ENCODE measurements around the gene PRR14L. TPM values are rescaled to one million over a fixed set of nuclear protein-coding genes. Genes with fewer than 3 reads are reported as not detected.
"Not testable (repeated sequence)": the region's sequence is repeated elsewhere in the genome, so short reads cannot be mapped to it uniquely, and the experiment has no call there.

Gene PRR14L
- total RNA-seq, result 10 to 100 TPM; 11.2 to 22.8 (median 17.0) TPM
- long read RNA-seq, partial matches to known transcripts, result 1 of 1 reads
- long read RNA-seq, other reads (novel, unspliced or antisense), result 0 of 1 reads

GRCh38 chr22:31749636-31750364 lies at the start of gene PRR14L:
TSS of gene PRR14L (minus strand) at chr22:31750132. CDS start at chr22:31738860, 11,272 bp downstream.
- TF ChIP-seq, protein P1, sequence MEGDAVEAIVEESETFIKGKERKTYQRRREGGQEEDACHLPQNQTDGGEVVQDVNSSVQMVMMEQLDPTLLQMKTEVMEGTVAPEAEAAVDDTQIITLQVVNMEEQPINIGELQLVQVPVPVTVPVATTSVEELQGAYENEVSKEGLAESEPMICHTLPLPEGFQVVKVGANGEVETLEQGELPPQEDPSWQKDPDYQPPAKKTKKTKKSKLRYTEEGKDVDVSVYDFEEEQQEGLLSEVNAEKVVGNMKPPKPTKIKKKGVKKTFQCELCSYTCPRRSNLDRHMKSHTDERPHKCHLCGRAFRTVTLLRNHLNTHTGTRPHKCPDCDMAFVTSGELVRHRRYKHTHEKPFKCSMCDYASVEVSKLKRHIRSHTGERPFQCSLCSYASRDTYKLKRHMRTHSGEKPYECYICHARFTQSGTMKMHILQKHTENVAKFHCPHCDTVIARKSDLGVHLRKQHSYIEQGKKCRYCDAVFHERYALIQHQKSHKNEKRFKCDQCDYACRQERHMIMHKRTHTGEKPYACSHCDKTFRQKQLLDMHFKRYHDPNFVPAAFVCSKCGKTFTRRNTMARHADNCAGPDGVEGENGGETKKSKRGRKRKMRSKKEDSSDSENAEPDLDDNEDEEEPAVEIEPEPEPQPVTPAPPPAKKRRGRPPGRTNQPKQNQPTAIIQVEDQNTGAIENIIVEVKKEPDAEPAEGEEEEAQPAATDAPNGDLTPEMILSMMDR (IDR thresholded peaks at IDR 0.05), result no peak
- TF ChIP-seq POLR2A (IDR thresholded peaks at IDR 0.05), result peak; percentile 93
- no peaks in the 10 kb centered on the region for H3K27me3 ChIP-seq
- peak within 1 kb of the TSS; percentile 86 to 100 (median 94) for H3K4me3 ChIP-seq
- 0% methylated on average over 18 of the region's 62 CpGs for WGBS (ENCODE audit: insufficient coverage, low coverage, low lambda C conversion rate, missing lambda C conversion rate)
- peaks cover 0 to 5% (median 0%) of the 10 kb centered on the region in 4 donors for H3K36me3 ChIP-seq
- ATAC-seq (peak; percentile 79 to 88 (median 83)), DNase-seq (peak; percentile 99)
- H3K9me3 ChIP-seq, result no peaks in the 10 kb centered on the region
- peaks cover 0 to 36% (median 14%) of the 10 kb centered on the region in 4 donors for H3K4me1 ChIP-seq
- H3K27ac ChIP-seq, result peak within 1 kb of the TSS; percentile 67 to 85 (median 75)
- intact Hi-C loops (cut with DNase I), result no loop called here

DNA sequence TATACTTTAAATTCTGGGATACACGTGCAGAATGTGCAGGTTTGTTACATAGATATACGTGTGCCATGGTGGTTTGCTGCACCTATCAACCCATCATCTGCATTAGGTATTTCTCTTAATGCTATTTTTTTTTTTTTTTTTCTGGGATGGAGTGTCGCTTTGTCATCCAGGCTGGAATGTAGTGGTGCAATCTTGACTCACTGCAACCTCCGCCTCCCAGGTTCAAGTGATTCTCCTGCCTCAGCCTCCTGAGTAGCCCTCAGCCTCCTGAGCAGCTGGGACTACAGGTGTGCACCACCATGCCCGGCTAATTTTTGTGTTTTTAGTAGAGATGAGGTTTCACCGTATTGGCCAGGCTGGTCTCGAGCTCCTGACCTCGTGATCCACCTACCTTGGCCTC lies 49.4 kb upstream of the PRR14L start:
- 50% methylated on average over 2 of the region's 8 CpGs for WGBS (ENCODE audit: insufficient coverage, low coverage, low lambda C conversion rate, missing lambda C conversion rate)
- DNase-seq; H3K9me3 ChIP-seq; ATAC-seq; intact Hi-C loops (cut with DNase I); H3K27ac ChIP-seq; H3K4me3 ChIP-seq; H3K27me3 ChIP-seq; H3K4me1 ChIP-seq: not testable (repeated sequence)
- peaks cover 0 to 71% (median 32%) of the 10 kb centered on the region in 4 donors for H3K36me3 ChIP-seq

DNA sequence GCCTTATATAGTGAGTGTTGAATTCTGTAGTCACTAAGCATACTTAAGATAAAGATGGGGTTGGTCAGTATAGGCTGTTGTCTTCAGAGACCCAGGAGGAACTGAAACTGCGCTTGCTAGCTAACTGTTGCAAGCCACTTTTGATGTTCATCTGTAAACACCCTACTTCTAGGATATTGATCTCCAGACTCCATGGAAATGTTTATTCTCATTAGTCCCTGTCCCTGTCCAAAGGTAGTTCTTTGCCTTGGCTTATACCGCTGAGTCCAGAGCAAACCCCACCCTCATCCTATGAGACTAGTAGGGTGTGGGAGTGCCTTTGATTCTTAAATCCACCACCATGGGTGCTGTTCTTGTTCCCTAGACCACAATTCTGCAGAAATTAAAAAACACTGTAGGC lies 40.3 kb upstream of the PRR14L start:
- ATAC-seq, result peak; percentile 85 to 94 (median 88)
- peaks cover 0 to 10% (median 5%) of the 10 kb centered on the region in 4 donors for H3K4me1 ChIP-seq
- no CpG with 5 or more reads among the region's 2 CpGs for WGBS (ENCODE audit: insufficient coverage, low coverage, low lambda C conversion rate, missing lambda C conversion rate)

DNA sequence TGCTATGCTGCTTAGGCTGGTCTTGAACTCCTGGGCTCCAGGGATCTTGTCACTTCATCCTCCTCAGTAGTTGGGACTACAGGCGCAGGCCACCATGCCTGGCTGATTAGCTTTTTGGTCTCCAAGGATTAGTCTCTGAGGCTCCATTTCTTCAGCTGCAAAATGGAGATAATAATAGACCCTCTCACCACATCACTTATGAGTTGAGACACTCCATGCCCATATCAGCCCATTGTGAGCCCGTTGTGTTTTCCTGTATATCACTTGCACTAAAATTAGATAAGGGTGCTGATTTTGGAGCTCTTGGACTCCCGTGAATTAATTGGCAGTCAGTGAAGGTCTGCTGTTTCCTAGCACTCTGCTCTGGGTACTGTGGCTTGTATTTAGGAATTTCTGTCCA lies 39.9 kb upstream of the PRR14L start:
- DNase-seq (no peak), ATAC-seq (peak in 2 of 4 donors; percentile 13 to 29)
- intact Hi-C loops (cut with DNase I), result no loop called here
- no peak overlapping the region for H3K4me3 ChIP-seq
- H3K27me3 ChIP-seq, result no peaks in the 10 kb centered on the region
- peaks cover 0 to 10% (median 5%) of the 10 kb centered on the region in 4 donors for H3K4me1 ChIP-seq
- TF ChIP-seq, protein P1 (IDR thresholded peaks at IDR 0.05), result no peak
- TF ChIP-seq POLR2A (IDR thresholded peaks at IDR 0.05), result no peak
- peak overlapping the region in 1 of 3 donors; percentile 38 for H3K27ac ChIP-seq
- no peaks in the 10 kb centered on the region for H3K9me3 ChIP-seq
- WGBS (ENCODE audit: insufficient coverage, low coverage, low lambda C conversion rate, missing lambda C conversion rate), result 36% methylated on average over 3 of the region's 3 CpGs
- peaks cover 0 to 36% (median 5%) of the 10 kb centered on the region in 4 donors for H3K36me3 ChIP-seq

More for the DNA sequence above, 40.3 kb upstream of the PRR14L start:
- Histone ChIP-seq H3K27ac (peak overlapping the region in 1 of 3 donors; percentile 48), H3K9me3 (no peaks in the 10 kb centered on the region), H3K4me3 (no peak overlapping the region), H3K27me3 (no peaks in the 10 kb centered on the region), H3K36me3 (peaks cover 0 to 32% (median 3%) of the 10 kb centered on the region in 4 donors)
- no peak for DNase-seq
- TF ChIP-seq POLR2A (IDR thresholded peaks at IDR 0.05), result no peak
- TF ChIP-seq, protein P1 (IDR thresholded peaks at IDR 0.05), result no peak
- intact Hi-C loops (cut with DNase I), result no loop called here

DNA sequence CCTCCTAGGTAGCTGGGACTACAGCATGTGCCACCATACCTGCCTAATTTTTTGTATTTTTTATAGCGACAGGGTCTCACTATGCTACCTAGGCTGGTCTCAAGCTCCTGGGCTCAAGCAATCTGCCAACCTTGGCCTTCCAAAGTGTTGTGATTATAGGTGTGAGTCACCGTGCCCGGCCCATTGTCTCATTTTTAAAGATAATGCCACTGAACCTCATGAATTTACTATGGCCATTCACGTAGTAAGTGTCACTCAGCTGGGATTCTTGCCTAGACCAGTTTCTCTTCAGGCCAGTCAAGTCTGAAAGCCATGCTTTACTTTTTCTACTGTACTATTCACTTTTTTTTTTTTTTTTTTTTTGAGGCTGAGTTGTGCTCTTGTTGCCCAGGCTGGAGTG lies 26.3 kb upstream of the PRR14L start:
- TF ChIP-seq, protein P1 (IDR thresholded peaks at IDR 0.05), result no peak
- no peak for TF ChIP-seq POLR2A (IDR thresholded peaks at IDR 0.05)
- no peak for ATAC-seq
- intact Hi-C loops (cut with DNase I), result no loop called here
- no peaks in the 10 kb centered on the region for H3K4me1 ChIP-seq
- 98% methylated on average over 4 of the region's 4 CpGs for WGBS (ENCODE audit: insufficient coverage, low coverage, low lambda C conversion rate, missing lambda C conversion rate)
- H3K36me3 ChIP-seq, result peaks cover 0 to 46% (median 16%) of the 10 kb centered on the region in 4 donors
- H3K4me3 ChIP-seq, result no peak overlapping the region
- no peak overlapping the region for H3K27ac ChIP-seq
- H3K9me3 ChIP-seq, result no peaks in the 10 kb centered on the region
- no peak for DNase-seq
- H3K27me3 ChIP-seq, result no peaks in the 10 kb centered on the region
